CD4-positive, CD25-positive, alpha-beta regulatory T cell (primary cell): ENCODE measurements around the gene ADAM12. TPM values are rescaled to one million over a fixed set of nuclear protein-coding genes. Genes with fewer than 3 reads are reported as not detected.

Experiments
- ATAC-seq, 2 donors: fragments of 150-1000 bp; cut with Tn5 transposase; one replicate each; pipeline ENCODE4 v1.10.0; 2021; ENCODE audit warnings: low read depth in 2 of 2, moderate number of reproducible peaks in 2 of 2, moderate library complexity in 1 of 2
- DNase-seq, 3 donors: peaks; one replicate each; pipeline versions ENCODE4 v3.0.0 to v3.0.0-alpha.2; 2012 to 2022; ENCODE audit warnings: mixed read lengths in 1 of 3
- H3K27ac ChIP-seq: one replicate; pipeline ENCODE4 v1.7.0; 2013; ENCODE audit warnings: mild to moderate bottlenecking, low read length; ENCODE audit not compliant: insufficient read depth, poor library complexity, severe bottlenecking
- H3K27me3 ChIP-seq: one replicate; pipeline ENCODE4 v1.7.0; 2013; ENCODE audit warnings: low read length; ENCODE audit not compliant: control insufficient read depth, insufficient read depth
- H3K36me3 ChIP-seq: one replicate; pipeline ENCODE4 v1.7.0; 2013; ENCODE audit warnings: mild to moderate bottlenecking, low read length, moderate library complexity; ENCODE audit not compliant: control insufficient read depth, insufficient read depth
- H3K4me1 ChIP-seq: 2 replicates; pipeline ENCODE4 v1.7.0; 2013; ENCODE audit warnings: mild to moderate bottlenecking, low read length; ENCODE audit not compliant: insufficient read depth, control insufficient read depth, poor library complexity, severe bottlenecking
- H3K4me3 ChIP-seq: one replicate; pipeline ENCODE4 v1.7.0; 2013; ENCODE audit warnings: low read depth, mild to moderate bottlenecking, low read length, moderate library complexity
- H3K9me3 ChIP-seq, 2 experiments: 1 replicate in 1 of 2; 2 replicates in 1 of 2; pipeline ENCODE4 v1.7.0; 2013; ENCODE audit warnings: low read length in 2 of 2, mild to moderate bottlenecking in 1 of 2, moderate library complexity in 1 of 2; ENCODE audit not compliant: control insufficient read depth in 2 of 2
- H3K27ac Mint-ChIP-seq, 3 donors: one replicate each; pipeline ENCODE4 v1.8.0; 2020 to 2022; ENCODE audit warnings: mild to moderate bottlenecking in 3 of 3, mixed read lengths in 3 of 3, moderate library complexity in 2 of 3
- H3K27me3 Mint-ChIP-seq: one replicate; pipeline ENCODE4 v1.8.0; 2022; ENCODE audit warnings: mild to moderate bottlenecking, mixed read lengths
- H3K36me3 Mint-ChIP-seq: one replicate; pipeline ENCODE4 v1.8.0; 2020; ENCODE audit warnings: mixed read lengths
- H3K4me1 Mint-ChIP-seq, 4 donors: one replicate each; pipeline ENCODE4 v1.8.0; 2020 to 2022; ENCODE audit warnings: mixed read lengths in 4 of 4, mild to moderate bottlenecking in 1 of 4
- H3K4me3 Mint-ChIP-seq, 4 donors: one replicate each; pipeline ENCODE4 v1.8.0; 2020 to 2022; ENCODE audit warnings: mild to moderate bottlenecking in 4 of 4, mixed read lengths in 4 of 4, moderate library complexity in 3 of 4
- H3K9me3 Mint-ChIP-seq, 7 donors: one replicate each; pipeline ENCODE4 v1.8.0; 2020 to 2022; ENCODE audit warnings: mixed read lengths in 7 of 7, mild to moderate bottlenecking in 3 of 7, moderate library complexity in 2 of 7
- polyA plus RNA-seq, 4 donors: library from polyadenylated mRNA; unstranded; fragments of 300-500 nt; fragmentation: Illumina TruSeq; gene quantifications; one replicate each; pipeline ENCODE4 v1.2.3, GENCODE V29; 2021
- total RNA-seq: library from RNA; stranded (reverse); gene quantifications from one replicate; pipeline ENCODE4 v1.2.3, GENCODE V29; 2022

Gene ADAM12, protein sequence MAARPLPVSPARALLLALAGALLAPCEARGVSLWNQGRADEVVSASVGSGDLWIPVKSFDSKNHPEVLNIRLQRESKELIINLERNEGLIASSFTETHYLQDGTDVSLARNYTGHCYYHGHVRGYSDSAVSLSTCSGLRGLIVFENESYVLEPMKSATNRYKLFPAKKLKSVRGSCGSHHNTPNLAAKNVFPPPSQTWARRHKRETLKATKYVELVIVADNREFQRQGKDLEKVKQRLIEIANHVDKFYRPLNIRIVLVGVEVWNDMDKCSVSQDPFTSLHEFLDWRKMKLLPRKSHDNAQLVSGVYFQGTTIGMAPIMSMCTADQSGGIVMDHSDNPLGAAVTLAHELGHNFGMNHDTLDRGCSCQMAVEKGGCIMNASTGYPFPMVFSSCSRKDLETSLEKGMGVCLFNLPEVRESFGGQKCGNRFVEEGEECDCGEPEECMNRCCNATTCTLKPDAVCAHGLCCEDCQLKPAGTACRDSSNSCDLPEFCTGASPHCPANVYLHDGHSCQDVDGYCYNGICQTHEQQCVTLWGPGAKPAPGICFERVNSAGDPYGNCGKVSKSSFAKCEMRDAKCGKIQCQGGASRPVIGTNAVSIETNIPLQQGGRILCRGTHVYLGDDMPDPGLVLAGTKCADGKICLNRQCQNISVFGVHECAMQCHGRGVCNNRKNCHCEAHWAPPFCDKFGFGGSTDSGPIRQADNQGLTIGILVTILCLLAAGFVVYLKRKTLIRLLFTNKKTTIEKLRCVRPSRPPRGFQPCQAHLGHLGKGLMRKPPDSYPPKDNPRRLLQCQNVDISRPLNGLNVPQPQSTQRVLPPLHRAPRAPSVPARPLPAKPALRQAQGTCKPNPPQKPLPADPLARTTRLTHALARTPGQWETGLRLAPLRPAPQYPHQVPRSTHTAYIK
- 3.8 TPM for total RNA-seq
- 1 to 10 TPM; 1.3 to 3.0 (median 1.7) TPM for polyA plus RNA-seq

DNA sequence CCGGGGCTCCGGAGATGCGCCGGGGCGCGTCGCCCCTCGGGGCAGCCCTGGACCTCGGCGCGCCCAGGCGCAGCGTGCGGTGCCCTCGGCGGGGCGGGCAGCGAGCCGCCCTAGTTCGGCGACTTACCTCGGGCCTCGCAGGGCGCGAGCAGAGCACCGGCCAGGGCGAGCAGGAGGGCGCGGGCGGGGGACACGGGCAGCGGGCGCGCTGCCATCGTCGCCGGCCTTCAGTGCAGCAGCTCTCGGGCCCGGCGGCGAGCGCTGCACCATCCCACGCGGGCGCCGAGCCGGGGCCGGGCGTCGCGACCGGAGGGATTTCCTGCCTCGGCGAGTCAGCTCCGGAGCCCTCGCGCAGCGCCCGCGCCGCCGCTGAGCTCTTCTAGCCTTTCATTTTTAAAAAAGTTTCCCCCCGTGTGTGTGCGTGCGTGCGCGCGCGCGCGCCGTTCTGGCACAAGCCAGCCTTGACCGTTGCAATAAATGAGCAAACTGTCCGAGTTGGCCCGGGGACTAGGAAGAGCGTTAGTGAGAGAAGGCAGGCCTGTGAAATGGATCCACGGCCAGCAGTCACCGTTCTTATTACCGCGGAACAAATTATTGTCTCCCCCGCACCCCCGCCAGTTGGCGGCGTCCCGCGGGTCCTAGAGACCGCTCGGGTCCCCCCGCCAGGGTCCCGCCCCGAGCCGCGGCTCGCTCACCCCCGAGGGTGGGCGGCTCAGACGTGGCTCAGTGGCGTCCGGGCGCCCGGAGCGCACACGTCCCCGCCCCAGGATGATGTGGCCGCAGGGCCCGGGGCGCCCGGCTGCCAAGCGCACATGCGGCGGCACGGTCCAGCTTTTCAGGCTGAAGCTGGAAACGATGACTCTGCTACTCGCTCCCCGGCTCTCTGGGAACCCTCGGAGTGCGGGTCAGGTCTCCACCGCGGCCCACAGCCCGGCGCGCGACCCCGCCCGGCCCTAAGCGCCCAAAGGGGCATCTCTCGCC is at the start of gene ADAM12:
Gene ADAM12, minus strand, starts transcription at position 547 of the 981 bp plus-strand sequence. Its CDS starts 332 bp downstream, at position 215.
- H3K4me1 Mint-ChIP-seq: peaks cover 3 to 12% (median 8%) of the 10 kb centered on the region in 4 donors
- Histone ChIP-seq H3K27me3 (peaks cover 4% of the 10 kb centered on the region), H3K9me3 (no peaks in the 10 kb centered on the region), H3K27ac (no peak within 1 kb of the TSS), H3K4me3 (peak within 1 kb of the TSS; percentile 61), H3K4me1 (peaks cover 12% of the 10 kb centered on the region), H3K36me3 (no peaks in the 10 kb centered on the region)
- DNase-seq (peak in 2 of 3 donors; percentile 5 to 22), ATAC-seq (peak; percentile 29 to 46)
- peaks cover 50% of the 10 kb centered on the region for H3K27me3 Mint-ChIP-seq
- H3K36me3 Mint-ChIP-seq: no peaks in the 10 kb centered on the region
- H3K9me3 Mint-ChIP-seq: peaks cover 0 to 16% (median 0%) of the 10 kb centered on the region in 7 donors
- H3K4me3 Mint-ChIP-seq: peak within 1 kb of the TSS; percentile 81 to 93 (median 86)
- peak within 1 kb of the TSS in 2 of 3 donors; percentile 45 to 56 for H3K27ac Mint-ChIP-seq

DNA sequence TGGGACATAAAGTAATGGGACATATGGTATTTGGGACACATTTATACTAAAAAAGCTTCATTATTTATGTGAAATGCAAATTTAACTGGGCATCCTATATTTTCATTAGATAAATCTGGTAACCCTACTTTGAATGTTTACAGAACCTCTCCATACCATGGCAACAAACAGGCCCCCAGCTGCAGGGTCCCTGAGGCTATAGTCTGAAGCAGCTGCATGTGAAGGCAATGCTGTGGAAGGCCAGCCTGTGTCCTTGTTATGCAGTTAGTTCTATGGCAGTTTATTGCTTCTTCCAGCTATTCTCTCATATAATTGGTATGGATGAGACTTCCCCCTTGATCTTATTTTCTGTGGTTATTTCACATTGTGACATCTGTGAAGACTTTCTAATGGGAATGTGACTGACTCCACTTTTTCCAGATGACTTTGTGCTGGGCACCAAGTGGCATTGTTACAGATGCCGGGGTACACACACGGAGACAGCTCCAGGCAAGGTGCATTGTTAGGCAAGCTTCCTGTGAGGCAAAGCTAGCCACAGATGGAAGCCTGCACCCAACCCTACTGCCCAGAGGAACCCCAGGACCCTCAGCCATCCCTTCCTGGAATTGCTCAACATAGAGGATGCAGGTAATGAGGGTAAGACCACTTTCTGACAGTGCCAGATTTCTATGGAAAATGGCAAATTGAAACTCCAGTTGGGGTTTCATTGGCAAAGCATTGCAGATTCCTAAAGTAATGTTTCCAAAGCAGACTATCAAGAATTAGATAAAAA is 49.5 kb upstream of the ADAM12 start:
- Mint-ChIP-seq H3K9me3 (peaks cover 0 to 4% (median under 1%) of the 10 kb centered on the region in 7 donors), H3K36me3 (no peaks in the 10 kb centered on the region), H3K4me3 (no peak overlapping the region), H3K4me1 (no peaks in the 10 kb centered on the region), H3K27ac (no peak overlapping the region), H3K27me3 (peaks cover 27% of the 10 kb centered on the region)
- Histone ChIP-seq H3K27me3 (no peaks in the 10 kb centered on the region), H3K4me1 (no peaks in the 10 kb centered on the region), H3K9me3 (no peaks in the 10 kb centered on the region), H3K4me3 (no peak overlapping the region), H3K27ac (no peak overlapping the region), H3K36me3 (no peaks in the 10 kb centered on the region)
- ATAC-seq (no peak), DNase-seq (no peak)

DNA sequence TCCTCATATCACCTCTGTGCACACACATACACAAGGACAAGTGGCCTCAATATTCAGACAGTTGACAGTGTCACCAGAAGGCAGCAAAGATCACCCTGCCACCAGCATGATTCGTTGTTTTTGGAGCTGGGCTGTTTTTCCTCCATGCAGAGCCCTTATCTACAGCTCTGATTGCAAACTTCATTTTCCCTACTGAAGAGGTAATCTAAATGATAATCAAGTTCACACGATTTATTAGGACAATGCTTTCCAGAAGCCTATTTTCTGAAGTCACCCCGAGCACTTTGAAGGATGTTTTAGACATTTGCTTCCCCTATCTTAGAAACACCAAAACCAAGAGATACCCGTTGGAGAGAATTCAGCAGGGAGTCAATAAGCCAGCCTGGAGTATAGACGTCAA is 46.0 kb upstream of the ADAM12 start:
- no peak overlapping the region for H3K4me3 Mint-ChIP-seq
- DNase-seq: no peak
- no peak overlapping the region for H3K4me3 ChIP-seq
- H3K9me3 Mint-ChIP-seq: peaks cover 0 to 3% (median 0%) of the 10 kb centered on the region in 7 donors
- no peaks in the 10 kb centered on the region for H3K36me3 ChIP-seq
- no peaks in the 10 kb centered on the region for H3K36me3 Mint-ChIP-seq
- peaks cover 9% of the 10 kb centered on the region for H3K27me3 Mint-ChIP-seq
- ATAC-seq: no peak
- H3K27ac Mint-ChIP-seq: no peak overlapping the region
- H3K4me1 Mint-ChIP-seq: peaks cover 0 to 2% (median 0%) of the 10 kb centered on the region in 4 donors
- H3K4me1 ChIP-seq: no peaks in the 10 kb centered on the region
- no peaks in the 10 kb centered on the region for H3K9me3 ChIP-seq
- no peaks in the 10 kb centered on the region for H3K27me3 ChIP-seq
- H3K27ac ChIP-seq: no peak overlapping the region

DNA sequence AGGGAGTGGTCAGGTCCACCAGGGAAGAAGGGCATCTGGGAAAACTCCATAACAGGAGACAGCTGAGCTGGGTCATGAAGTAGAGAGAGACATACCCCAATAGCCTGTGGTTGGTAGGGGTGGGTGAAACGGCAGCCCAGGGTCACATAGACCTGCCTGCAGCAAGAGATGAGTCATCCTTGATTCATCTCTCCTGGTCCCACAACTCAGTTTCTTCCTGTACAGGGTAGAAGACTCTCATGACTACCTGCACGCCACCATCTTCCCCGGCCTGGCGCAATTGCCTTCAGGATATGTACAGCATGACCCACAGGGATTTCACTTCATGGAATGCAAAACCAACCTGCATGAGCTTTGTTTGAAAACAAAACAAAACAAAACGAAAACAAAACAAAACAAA is 45.1 kb upstream of the ADAM12 start:
- H3K27me3 Mint-ChIP-seq: peaks cover 9% of the 10 kb centered on the region
- H3K36me3 Mint-ChIP-seq: no peaks in the 10 kb centered on the region
- no peaks in the 10 kb centered on the region for H3K4me1 ChIP-seq
- no peak overlapping the region for H3K4me3 ChIP-seq
- ATAC-seq (peak in 1 of 2 donors; percentile 53), DNase-seq (no peak)
- H3K27me3 ChIP-seq: no peaks in the 10 kb centered on the region
- H3K9me3 ChIP-seq: no peaks in the 10 kb centered on the region
- peaks cover 0 to 2% (median 0%) of the 10 kb centered on the region in 4 donors for H3K4me1 Mint-ChIP-seq
- no peak overlapping the region for H3K27ac Mint-ChIP-seq
- H3K9me3 Mint-ChIP-seq: peaks cover 0 to 5% (median 0%) of the 10 kb centered on the region in 7 donors
- no peaks in the 10 kb centered on the region for H3K36me3 ChIP-seq
- no peak overlapping the region for H3K4me3 Mint-ChIP-seq
- no peak overlapping the region for H3K27ac ChIP-seq

DNA sequence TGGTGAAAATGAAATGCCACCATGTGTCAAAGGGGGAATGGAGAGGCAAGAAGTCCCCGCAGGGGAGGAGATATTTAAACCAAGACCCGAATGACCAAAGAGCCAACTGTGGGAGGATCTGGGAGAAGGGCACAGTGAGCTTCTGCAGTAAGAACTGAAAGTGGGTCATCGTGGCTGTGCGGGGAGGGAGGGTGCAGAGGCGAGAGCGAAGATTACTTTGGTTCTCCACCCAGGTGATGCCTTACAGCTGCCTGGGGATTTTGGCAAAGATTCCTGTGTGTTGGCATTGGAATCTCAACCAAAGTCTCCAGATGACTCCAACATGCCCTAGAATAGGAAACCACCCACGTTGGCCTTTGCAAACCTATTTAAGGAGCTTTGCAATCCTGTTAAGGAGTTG is 44.2 kb upstream of the ADAM12 start:
- Histone ChIP-seq H3K4me1 (no peaks in the 10 kb centered on the region), H3K36me3 (no peaks in the 10 kb centered on the region), H3K4me3 (no peak overlapping the region), H3K27me3 (no peaks in the 10 kb centered on the region), H3K9me3 (no peaks in the 10 kb centered on the region), H3K27ac (no peak overlapping the region)
- no peak overlapping the region for H3K27ac Mint-ChIP-seq
- H3K4me1 Mint-ChIP-seq: peaks cover 0 to 2% (median 0%) of the 10 kb centered on the region in 4 donors
- ATAC-seq: no peak
- peaks cover 0 to 5% (median 0%) of the 10 kb centered on the region in 7 donors for H3K9me3 Mint-ChIP-seq
- no peaks in the 10 kb centered on the region for H3K36me3 Mint-ChIP-seq
- no peak for DNase-seq
- H3K27me3 Mint-ChIP-seq: peaks cover 9% of the 10 kb centered on the region
- no peak overlapping the region for H3K4me3 Mint-ChIP-seq

DNA sequence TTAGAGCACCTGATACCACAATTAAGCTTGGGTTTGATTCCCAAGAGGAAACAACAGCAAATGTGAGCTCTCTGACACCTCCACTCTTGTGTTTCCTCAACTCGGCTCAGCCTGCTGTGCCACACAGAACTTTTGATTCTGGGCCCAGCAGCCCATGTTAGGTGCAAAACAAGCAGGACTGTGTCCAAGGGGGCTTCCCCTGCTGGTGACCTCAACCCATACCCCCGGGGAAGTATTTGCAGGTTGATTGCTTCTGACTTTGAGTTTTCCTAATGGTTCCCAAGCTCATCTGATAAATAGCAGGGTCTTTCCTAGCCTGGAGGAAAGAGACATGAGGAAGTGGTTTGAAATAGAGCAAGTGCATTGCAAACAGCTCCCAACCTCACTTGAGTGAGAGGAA is 43.5 kb upstream of the ADAM12 start:
- no peaks in the 10 kb centered on the region for H3K36me3 ChIP-seq
- no peaks in the 10 kb centered on the region for H3K27me3 ChIP-seq
- ATAC-seq: no peak
- H3K4me1 ChIP-seq: no peaks in the 10 kb centered on the region
- no peak overlapping the region for H3K27ac ChIP-seq
- DNase-seq: no peak
- Mint-ChIP-seq H3K27me3 (peaks cover 7% of the 10 kb centered on the region), H3K4me1 (peaks cover 0 to 2% (median 0%) of the 10 kb centered on the region in 4 donors), H3K27ac (no peak overlapping the region), H3K36me3 (no peaks in the 10 kb centered on the region), H3K4me3 (no peak overlapping the region), H3K9me3 (peaks cover 0 to 5% (median 0%) of the 10 kb centered on the region in 7 donors)
- no peaks in the 10 kb centered on the region for H3K9me3 ChIP-seq
- H3K4me3 ChIP-seq: no peak overlapping the region
